HFFc6 (cell line): ENCODE results near the gene BCAM. TPM values are rescaled to one million over a fixed set of nuclear protein-coding genes. Genes with fewer than 3 reads are reported as not detected.
"Not testable (repeated sequence)": the region's sequence is repeated elsewhere in the genome, so short reads cannot be mapped to it uniquely, and the experiment has no call there.

Experiments
- DNase-seq: peaks from one replicate; pipeline ENCODE4 v3.0.0-alpha.2; 2018
- H3K27ac Mint-ChIP-seq: 2 replicates; pipeline ENCODE4 v1.8.0; 2020; ENCODE audit warnings: mild to moderate bottlenecking, mixed read lengths
- H3K27me3 Mint-ChIP-seq: 2 replicates; pipeline ENCODE4 v1.8.0; 2021; ENCODE audit warnings: mild to moderate bottlenecking, moderate library complexity, mixed read lengths; ENCODE audit not compliant: insufficient read depth
- H3K36me3 Mint-ChIP-seq: 2 replicates; pipeline ENCODE4 v1.8.0; 2021; ENCODE audit warnings: low read depth, mixed read lengths
- H3K4me1 Mint-ChIP-seq: 2 replicates; pipeline ENCODE4 v1.8.0; 2020; ENCODE audit warnings: low read depth, mixed read lengths
- H3K4me3 Mint-ChIP-seq: 2 replicates; pipeline ENCODE4 v1.8.0; 2020; ENCODE audit warnings: mild to moderate bottlenecking, moderate library complexity, mixed read lengths
- H3K9me3 Mint-ChIP-seq: 2 replicates; pipeline ENCODE4 v1.8.0; 2020; ENCODE audit warnings: mild to moderate bottlenecking, mixed read lengths
- total RNA-seq, 6 experiments: library from RNA; stranded (reverse); fragmentation: NEBNext Ultra II Directional; extraction: Animal tissue kit (Norgen Biotek cat#: 25700); gene quantifications; 2 replicates in 1 of 6; 3 replicates in 5 of 6; pipeline ENCODE4 v1.2.3, GENCODE V29; 2021
- TF ChIP-seq, protein P1 (sequence below): fragments of 200-600 bp; sonication (generic); IDR thresholded peaks from 2 replicates; pipeline ENCODE4 v1.5.0; 2021; ENCODE audit warnings: antibody characterized with exemption, mild to moderate bottlenecking

BCAM gene
- total RNA-seq, 6 experiments from 2014 or later = 5.5 to 6.2 (median 6.0) TPM

DNA sequence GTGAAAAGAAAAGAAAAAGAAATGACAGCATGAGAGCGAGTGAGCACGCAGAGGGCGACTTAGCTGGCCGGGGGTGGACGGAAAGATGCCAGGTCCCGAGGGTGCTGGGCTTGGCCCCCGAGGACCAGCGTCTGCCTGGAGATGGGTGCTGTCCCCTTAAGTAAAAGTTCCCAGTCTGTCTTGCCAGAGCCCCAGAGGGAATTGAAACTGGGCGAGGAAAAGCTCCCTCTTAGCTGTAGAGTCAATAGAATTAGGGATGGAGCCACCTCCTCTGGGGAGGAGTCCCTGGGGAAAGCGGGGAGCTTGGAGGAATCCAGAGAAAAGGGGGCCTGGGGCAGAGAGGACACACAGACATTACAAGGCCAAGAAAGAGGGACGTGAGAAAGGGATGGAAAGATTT lies 13.3 kb downstream of the BCAM start:
- H3K4me1 Mint-ChIP-seq = no peaks in the 10 kb centered on the region
- H3K27ac Mint-ChIP-seq = no peak overlapping the region
- H3K4me3 Mint-ChIP-seq = no peak overlapping the region
- TF ChIP-seq, protein P1, sequence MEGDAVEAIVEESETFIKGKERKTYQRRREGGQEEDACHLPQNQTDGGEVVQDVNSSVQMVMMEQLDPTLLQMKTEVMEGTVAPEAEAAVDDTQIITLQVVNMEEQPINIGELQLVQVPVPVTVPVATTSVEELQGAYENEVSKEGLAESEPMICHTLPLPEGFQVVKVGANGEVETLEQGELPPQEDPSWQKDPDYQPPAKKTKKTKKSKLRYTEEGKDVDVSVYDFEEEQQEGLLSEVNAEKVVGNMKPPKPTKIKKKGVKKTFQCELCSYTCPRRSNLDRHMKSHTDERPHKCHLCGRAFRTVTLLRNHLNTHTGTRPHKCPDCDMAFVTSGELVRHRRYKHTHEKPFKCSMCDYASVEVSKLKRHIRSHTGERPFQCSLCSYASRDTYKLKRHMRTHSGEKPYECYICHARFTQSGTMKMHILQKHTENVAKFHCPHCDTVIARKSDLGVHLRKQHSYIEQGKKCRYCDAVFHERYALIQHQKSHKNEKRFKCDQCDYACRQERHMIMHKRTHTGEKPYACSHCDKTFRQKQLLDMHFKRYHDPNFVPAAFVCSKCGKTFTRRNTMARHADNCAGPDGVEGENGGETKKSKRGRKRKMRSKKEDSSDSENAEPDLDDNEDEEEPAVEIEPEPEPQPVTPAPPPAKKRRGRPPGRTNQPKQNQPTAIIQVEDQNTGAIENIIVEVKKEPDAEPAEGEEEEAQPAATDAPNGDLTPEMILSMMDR = no peak
- DNase-seq = no peak
- no peaks in the 10 kb centered on the region for H3K9me3 Mint-ChIP-seq
- H3K27me3 Mint-ChIP-seq = peaks cover 30% of the 10 kb centered on the region
- H3K36me3 Mint-ChIP-seq = no peaks in the 10 kb centered on the region

DNA sequence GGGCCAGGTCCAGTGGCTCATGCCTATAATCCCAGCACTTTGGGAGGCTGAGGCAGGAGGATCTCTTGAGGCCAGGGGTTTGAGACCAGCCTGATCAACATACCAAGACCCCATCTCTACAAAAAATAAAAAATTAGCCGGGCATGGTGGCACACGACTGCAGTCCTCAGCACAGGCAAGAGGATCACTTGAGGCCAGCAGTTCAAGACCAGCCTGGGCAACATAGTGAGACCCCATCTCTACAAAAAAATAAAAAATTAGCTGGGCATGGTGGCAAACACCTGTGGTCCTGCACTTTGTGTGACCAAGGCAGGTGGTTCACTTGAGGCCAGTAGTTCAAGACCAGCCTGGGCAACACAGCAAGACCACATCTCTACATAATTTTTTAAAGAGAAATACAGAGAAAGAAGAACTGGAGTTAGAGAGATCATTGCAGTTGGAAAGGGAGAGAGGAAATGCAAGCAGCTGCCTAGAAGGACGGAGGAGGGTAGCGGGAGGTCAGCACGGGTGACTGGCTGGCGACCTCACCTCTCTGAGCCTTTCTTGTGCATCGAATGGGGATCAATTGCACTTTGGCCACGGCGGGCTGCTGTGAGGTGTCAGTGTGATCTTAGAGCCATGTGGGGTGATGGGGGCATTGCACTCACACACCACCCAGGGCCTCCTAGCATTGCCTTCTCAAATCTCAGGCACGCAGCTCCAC lies 13.9 kb downstream of the BCAM start:
- H3K9me3 Mint-ChIP-seq = no peaks in the 10 kb centered on the region
- peaks cover 31% of the 10 kb centered on the region for H3K27me3 Mint-ChIP-seq
- no peak for DNase-seq
- no peaks in the 10 kb centered on the region for H3K4me1 Mint-ChIP-seq
- H3K4me3 Mint-ChIP-seq = no peak overlapping the region
- TF ChIP-seq, protein P1 = no peak
- no peak overlapping the region for H3K27ac Mint-ChIP-seq
- no peaks in the 10 kb centered on the region for H3K36me3 Mint-ChIP-seq

DNA sequence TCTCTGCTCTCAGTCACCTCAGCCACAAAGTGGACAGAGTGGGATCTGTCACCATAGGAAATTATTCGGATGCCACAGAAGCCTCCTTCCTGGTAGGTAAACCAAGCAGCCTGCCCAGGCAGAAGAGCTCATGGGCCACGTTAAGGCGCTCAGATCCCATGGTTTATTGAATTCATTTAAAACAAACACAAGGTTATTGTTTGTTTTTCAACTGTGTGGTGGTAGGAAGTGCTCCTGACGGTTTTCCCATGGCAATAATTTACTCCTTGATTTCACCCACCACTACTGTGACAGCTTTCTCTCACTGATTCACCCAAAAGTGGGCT lies 14.4 kb downstream of the BCAM start:
- Mint-ChIP-seq H3K27me3 (peaks cover 26% of the 10 kb centered on the region), H3K27ac (no peak overlapping the region), H3K36me3 (no peaks in the 10 kb centered on the region), H3K4me1 (no peaks in the 10 kb centered on the region), H3K4me3 (no peak overlapping the region), H3K9me3 (no peaks in the 10 kb centered on the region)
- DNase-seq = no peak
- TF ChIP-seq, protein P1 = no peak

DNA sequence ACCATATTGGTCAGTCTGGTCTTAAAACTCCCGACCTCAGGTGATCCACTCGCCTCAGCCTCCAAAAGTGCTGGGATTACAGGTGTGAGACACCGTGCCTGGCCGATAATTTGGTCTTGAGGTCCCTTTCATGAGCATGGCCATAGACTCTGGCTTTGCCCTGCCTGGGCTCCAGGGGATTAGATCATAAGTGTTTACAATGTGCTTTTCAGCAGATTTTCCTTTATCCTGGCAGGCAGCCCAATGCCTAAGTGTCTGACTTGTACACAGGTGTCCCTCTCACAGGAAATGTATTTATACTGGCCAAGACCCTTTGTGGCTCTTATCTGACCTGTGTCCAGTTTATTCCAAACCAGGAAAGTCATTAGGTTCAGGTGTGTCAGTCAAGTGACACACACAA lies 15.9 kb downstream of the BCAM start:
- no peaks in the 10 kb centered on the region for H3K36me3 Mint-ChIP-seq
- TF ChIP-seq, protein P1 = no peak
- no peaks in the 10 kb centered on the region for H3K9me3 Mint-ChIP-seq
- peaks cover 28% of the 10 kb centered on the region for H3K27me3 Mint-ChIP-seq
- no peak overlapping the region for H3K4me3 Mint-ChIP-seq
- no peak for DNase-seq
- no peaks in the 10 kb centered on the region for H3K4me1 Mint-ChIP-seq
- no peak overlapping the region for H3K27ac Mint-ChIP-seq

- H3K4me1 Mint-ChIP-seq, H3K9me3 Mint-ChIP-seq, H3K4me3 Mint-ChIP-seq, DNase-seq, H3K27ac Mint-ChIP-seq, H3K36me3 Mint-ChIP-seq: not testable (repeated sequence)
- peaks cover 15% of the 10 kb centered on the region for H3K27me3 Mint-ChIP-seq
Observed at GRCh38 chr19:44832875-44833274, 24.0 kb downstream of the BCAM start.

DNA sequence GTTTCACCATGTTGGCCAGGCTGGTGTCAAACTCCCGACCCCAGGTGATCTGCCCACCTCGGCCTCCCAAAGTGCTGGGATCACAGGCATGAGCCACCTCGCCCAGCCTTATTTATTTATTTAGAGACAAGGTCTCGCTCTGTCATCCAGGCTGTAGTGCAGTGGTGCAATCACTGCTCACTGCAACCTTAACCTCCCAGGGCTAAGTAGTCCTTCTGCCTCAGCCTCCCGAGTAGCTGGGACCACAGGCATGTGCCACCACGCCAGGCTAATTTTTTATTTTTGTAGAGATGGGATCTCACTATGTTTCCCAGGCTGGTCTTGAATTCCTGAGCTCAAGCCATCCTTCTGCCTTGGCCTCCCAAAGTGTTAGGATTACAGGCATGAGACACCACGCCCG lies 25.5 kb downstream of the BCAM start:
- H3K27ac Mint-ChIP-seq, H3K4me1 Mint-ChIP-seq, H3K4me3 Mint-ChIP-seq, H3K9me3 Mint-ChIP-seq, H3K36me3 Mint-ChIP-seq, DNase-seq: not testable (repeated sequence)
- peaks cover 14% of the 10 kb centered on the region for H3K27me3 Mint-ChIP-seq

DNA sequence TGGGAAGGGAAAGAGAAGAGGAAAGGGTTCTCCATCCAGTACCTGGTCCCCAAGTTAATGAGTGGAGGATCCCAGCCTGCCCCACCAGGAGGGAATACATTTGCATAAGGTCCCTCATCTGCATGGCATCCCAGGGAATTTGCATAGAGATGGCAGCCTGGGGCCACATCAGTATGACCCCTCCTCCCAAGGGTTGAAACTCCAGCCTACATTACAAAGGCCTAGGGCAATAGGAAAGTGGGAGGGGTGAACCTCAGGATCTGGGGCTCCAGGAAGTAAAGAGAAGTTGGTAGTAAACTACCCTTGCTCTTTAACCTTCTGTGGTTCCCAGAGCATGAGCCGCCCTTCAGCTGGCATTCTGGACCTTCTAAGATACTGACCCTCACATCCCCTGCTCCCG lies 30.4 kb downstream of the BCAM start:
- DNase-seq = no peak
- H3K4me1 Mint-ChIP-seq = no peaks in the 10 kb centered on the region
- no peak overlapping the region for H3K4me3 Mint-ChIP-seq
- H3K36me3 Mint-ChIP-seq = no peaks in the 10 kb centered on the region
- no peak overlapping the region for H3K27ac Mint-ChIP-seq
- H3K9me3 Mint-ChIP-seq = no peaks in the 10 kb centered on the region
- TF ChIP-seq, protein P1 = no peak
- H3K27me3 Mint-ChIP-seq = peaks cover 9% of the 10 kb centered on the region
